NCI-H82 treated with DMSO at 0.1 percent for 48 hours (cell line): ENCODE data around the gene RAB40B.

ENCODE experiments used
- DNase-seq: peaks from one replicate; lab custom pipeline; 2025; ENCODE audit not compliant: unreplicated experiment; lab: John Stamatoyannopoulos, UW

Gene RAB40B

DNA sequence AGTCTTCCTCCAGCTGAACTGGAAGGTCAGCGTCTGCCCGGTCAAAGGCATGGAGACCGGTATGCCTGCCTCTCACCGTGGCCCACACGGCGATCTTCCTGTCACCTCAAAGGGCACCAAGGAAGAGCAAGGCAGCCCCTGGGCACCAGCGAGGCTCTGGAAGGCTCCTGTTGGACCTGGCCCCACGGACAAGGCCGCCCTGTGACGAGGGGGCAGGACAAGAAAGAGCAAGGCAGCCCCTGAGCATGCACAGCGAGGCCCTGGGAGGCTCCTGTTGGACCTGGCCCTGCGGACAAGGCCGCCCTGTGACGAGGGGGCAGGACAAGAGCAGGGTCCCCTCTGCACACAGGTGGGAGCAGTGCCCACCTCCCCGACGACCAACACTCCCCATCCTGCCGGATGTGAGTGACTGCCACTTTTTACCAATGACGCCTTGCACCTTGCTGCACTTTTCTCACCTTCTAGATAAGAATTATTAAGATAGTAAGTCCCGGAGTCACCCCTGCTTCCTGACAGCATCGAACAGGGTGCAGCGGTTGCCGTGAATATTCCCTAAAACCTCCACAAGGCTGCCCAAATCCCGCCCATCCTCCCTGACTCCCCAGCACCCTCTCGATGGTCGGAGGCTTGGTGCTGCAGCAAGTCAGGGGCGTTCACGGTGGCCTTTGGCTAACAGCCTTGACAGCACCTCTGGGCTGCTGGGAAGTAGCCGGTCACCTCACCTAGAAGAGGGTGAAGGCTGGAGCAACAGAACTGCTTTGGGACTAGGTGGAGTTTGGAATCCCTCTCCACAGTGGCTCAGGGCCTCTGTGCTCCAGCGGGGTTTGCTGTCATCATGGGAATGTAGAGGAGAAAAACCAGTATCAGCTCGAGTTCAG is 44.6 kb downstream of the RAB40B start:
- no peak for DNase-seq

GRCh38 chr17:82650723-82651122 is 47.8 kb downstream of the RAB40B start:
- no peak for DNase-seq

DNA sequence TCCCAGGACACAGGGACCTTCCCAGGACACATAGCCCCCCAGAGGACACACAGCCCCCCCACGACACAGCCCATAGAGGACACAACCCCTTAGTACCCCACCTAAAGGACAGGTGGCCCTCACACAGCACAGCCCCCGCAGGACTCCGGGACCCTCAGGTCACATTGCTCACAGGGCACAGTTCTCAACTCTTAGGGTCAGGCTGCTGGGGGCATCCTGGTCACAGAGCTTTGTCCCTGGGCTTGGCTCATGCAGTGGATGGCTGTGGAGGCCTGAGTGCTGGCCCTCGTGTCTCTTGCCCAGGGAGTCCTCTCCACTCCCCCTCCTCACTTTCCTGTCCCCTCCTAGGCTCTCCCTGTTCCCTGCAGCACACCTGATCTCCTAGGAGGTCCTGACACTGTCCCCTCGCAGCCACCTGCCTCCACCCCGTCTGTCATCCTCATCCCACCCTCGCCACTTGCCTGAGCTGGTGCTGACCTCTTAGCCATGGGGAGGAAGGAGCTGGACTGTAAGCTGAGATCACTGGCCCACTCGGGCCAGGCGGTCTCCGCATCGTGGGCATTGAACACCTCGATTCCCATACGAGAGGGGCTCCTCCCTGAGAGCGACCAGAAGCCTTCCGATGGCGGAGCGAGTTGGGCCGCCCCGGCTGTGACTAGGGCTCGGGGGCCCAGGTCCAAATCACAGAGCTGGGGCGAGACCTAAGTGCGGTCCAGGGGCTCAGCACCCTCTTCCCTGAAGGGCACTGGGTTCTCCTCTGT is 48.8 kb downstream of the RAB40B start:
- no peak for DNase-seq

GRCh38 chr17:82648742-82649331 is 49.7 kb downstream of the RAB40B start:
- DNase-seq, result no peak

GRCh38 chr17:82648165-82648668 is 50.3 kb downstream of the RAB40B start, which contains the start of gene WDR45B:
TSS of gene WDR45B (minus strand) at chr17:82648444. CDS start at chr17:82648340, 104 bp downstream.
- peak; percentile 63 for DNase-seq

DNA sequence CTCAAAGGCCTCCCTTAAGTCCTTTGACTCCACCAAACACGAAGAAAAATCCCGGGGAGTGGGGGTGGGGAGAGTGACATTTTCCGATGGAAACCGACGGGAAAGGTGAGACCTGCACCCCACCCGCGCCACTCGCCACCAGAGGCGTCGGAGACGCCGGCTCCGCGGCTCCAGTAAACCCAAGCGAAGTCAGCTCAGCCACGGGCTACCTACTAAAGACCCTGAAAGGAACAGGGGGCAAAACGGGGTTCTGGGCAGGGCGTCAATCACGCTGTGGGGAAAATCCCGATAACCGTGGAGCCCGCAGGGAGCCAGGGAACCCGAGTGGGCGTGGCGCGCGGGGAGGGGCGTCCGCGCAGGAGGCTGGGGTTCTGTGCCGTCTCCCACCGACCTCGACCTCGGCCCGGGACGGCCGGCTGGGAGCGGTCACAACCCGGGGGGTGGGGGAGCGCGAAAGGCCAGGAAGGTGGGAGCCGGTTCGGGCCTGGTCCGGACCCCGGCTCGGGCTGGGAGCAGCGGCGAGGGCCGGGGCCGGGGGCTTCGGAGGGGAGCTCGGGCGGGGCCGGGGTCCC is 50.8 kb downstream of the RAB40B start:
- no peak for DNase-seq

DNA sequence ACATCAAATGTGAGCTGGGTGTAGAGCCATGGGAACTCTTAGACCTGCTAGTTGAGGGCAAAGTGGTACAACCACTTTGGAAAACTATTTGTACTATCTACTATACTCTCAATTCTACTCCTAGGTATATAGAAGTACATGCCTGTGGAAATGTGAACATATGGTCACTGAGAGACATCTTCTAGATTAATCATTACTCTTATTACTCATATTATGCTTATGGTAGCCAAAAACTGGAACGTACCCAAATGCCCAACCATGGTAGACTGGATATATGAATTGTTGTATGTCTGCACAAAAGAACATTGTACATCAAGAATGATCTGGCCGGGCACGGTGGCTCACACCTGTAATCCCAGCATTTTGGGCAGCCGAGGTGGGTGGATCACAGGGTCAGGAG is 53.0 kb downstream of the RAB40B start:
- DNase-seq, result no peak

DNA sequence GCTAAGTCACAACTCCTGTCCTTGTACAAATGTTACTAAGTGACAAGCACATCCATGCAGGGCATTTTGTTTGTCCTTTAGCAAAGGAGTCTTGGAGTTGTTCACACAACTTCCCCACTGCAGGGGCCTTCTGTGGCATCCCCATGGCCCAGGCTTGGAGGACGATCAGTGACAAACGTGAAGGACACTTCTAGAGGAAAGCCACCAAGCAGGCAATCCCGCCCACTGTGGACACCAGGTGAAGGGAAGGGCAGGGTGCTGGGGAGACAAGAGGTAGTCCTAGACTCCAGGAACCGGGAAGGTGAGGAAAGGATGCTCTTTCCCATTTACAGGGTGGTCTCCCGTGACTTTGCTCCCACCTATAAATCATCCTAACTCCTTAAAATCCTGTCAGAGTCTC is 54.4 kb downstream of the RAB40B start:
- DNase-seq, result no peak

DNA sequence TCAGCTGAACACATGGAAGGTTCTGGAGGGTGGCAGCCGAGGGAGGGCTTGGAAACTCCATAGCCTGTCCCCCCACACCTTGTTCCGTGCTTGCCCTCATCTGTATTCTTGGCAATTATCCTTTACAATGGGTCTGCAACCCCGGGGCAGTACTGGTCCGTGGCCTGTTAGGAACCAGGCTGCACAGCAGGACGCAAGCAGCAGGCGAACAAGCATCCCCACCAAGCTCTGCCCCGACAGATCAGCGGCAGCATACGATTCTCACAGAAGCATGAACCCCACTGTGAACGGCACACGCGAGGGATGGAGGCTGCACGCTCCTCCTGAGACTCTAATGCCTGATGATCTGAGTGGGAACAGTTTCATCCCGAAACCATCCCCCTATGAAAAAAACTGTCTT is 56.5 kb downstream of the RAB40B start:
- DNase-seq, result no peak

GRCh38 chr17:82640036-82640435 is 58.5 kb downstream of the RAB40B start:
- no peak for DNase-seq

GRCh38 chr17:82639628-82640027 is 58.9 kb downstream of the RAB40B start:
- no peak for DNase-seq

- no peak for DNase-seq
Observed at GRCh38 chr17:82638183-82638773, 60.2 kb downstream of the RAB40B start.

DNA sequence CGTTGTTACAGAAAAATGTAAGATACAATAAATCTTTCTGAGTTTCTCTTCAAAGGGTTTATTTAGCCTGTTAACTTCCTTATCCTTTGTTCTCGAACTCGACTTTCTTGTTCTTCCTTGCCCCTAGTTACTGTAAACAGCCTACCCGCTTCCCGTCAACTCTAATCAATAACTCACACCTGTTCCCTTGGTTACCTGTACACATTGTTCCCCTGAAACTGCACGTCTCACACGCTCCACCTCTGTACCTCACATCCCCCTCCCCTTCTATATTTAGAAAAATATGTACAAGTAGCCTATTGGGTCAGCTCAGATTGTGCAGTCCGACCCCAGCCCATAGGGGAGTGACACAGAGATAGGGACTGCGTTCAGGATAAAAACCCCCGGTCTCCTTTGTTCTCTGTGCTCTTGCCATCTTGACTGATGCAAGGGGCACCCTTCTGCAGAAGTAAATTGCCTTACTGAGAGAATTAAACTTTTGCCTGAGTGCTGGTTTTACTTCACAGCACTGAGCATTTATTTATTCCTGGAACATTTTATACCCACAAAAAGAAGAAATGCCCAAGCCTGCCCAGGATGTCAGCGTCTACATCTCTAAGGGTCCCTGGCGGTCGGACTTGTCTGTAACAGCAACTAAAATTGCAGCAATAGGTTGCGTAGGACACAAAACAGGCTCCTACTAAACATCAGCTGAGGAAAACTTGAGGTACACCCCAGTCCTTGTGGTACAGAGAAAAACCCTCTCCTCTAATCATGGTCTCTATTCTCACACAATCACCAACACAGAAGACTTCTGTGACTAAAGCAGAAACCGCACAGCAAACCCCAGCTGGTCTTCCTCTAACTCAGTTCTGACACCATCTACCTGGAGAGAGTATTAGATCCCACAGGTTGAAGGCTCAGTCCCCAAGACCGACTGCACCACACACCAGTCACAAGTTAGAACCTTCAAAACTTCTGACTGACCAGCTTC is 61.6 kb downstream of the RAB40B start:
- DNase-seq, result no peak

- no peak for DNase-seq
Observed at GRCh38 chr17:82633343-82633742, 65.2 kb downstream of the RAB40B start.

- no peak for DNase-seq
Observed at GRCh38 chr17:82632451-82632850, 66.0 kb downstream of the RAB40B start.

- DNase-seq, result no peak
Observed at GRCh38 chr17:82631544-82631943, 67.0 kb downstream of the RAB40B start.

DNA sequence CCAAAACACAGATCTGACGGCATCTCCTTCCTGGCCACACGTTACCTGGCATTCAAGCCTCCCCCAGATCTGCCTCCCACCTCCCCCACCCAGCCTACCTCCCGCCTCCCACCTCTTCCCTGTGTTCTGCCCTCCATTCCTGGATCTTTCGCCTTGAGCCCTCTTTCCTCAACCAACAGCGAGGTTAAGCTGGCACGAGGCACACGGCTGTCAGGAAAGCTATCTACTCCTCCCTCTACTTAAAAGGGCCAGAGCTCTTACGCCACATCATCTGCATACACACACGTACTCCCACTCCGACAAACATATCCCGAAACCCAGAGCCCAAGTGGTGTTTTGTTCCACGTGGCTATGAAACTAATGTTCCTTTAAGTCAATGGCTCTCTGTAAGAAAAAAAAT is 68.3 kb downstream of the RAB40B start:
- DNase-seq, result no peak

DNA sequence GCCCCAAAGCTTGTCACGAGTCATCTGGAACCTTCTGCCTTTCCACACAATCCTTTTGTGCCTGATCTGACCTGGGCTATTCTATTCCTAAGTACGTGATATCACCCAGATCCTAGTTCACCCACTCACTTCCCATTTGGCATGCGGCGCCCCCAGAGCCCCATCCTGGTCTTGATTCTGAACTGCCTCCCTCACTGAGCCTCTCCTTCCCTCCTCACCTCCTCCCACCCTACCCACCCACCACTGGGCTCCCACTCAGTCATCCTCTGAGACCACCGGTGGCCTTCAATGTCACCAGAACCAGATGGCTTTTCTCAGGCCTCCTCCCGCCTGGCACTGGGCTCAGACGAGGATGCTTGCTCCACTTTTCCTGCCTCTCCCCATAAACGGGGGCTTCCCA is 68.8 kb downstream of the RAB40B start:
- no peak for DNase-seq

DNA sequence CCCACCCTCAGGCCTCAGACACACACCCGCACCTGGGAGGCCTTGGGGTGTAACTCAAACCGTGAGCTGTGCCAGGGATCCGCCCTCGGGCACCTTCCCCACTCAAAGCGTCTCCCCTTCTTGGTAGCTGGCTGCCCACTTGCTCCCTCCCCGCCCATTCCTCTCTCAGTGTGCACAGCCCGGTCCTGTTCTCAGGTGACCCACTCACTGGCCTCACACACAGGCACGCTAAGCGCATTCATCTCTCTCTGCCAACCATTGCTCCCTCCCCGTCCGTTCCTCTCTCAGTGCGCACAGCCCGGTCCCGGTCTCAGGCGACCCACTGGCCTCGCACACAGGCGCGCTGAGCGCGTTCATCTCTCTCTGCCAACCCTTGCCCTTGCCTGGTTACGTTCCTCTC is 71.1 kb downstream of the RAB40B start:
- DNase-seq, result no peak

GRCh38 chr17:82623707-82624106 is 74.8 kb downstream of the RAB40B start:
- no peak for DNase-seq
